ENCODE data around the gene EGFL8.

Gene EGFL8

DNA sequence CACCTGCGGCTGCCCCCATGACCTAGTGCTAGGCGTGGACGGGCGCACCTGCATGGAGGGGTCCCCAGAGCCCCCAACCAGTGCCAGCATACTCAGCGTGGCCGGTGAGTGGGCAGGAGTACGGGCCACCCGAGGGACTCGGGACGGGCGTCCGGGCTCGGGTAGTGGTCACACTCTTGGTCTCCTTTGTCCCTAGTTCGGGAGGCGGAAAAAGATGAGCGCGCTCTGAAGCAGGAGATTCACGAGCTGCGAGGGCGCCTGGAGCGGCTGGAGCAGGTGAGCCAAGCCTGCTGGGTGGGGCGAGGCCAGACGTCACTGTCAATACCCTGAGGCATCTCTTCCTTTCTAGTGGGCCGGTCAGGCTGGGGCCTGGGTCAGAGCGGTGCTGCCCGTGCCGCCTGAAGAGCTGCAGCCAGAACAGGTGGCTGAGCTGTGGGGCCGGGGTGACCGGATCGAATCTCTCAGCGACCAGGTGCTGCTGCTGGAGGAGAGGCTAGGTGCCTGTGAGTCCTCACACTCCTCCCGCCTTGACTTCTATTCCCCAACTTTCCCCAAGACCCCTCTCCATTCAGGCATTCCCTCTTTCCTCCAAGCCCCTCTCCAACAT lies 2.9 kb downstream of the EGFL8 start:
- Histone ChIP-seq H3K9ac (ENCODE audit: low read depth in 1 of 2, low read length in 2 of 2) (no peak overlapping the region), H3K36me3 (ENCODE audit: control insufficient read depth in 1 of 2, insufficient read depth in 2 of 2, low read length in 2 of 2) (peaks cover 14 to 53% of the 10 kb centered on the region in 2 donors), H3K27me3 (ENCODE audit: control insufficient read depth in 1 of 2, insufficient read depth in 2 of 2, low read length in 2 of 2) (no peaks in the 10 kb centered on the region), H3K27ac (ENCODE audit: low read depth, low read length) (no peak overlapping the region), H3K4me1 (ENCODE audit: control insufficient read depth in 1 of 2, insufficient read depth in 2 of 2, low read length in 2 of 2) (no peaks in the 10 kb centered on the region), H3K9me3 (ENCODE audit: control insufficient read depth in 1 of 2, low read length in 2 of 2) (no peaks in the 10 kb centered on the region), H3K4me3 (ENCODE audit: low read depth in 1 of 2, low read length in 2 of 2) (no peak overlapping the region)

DNA sequence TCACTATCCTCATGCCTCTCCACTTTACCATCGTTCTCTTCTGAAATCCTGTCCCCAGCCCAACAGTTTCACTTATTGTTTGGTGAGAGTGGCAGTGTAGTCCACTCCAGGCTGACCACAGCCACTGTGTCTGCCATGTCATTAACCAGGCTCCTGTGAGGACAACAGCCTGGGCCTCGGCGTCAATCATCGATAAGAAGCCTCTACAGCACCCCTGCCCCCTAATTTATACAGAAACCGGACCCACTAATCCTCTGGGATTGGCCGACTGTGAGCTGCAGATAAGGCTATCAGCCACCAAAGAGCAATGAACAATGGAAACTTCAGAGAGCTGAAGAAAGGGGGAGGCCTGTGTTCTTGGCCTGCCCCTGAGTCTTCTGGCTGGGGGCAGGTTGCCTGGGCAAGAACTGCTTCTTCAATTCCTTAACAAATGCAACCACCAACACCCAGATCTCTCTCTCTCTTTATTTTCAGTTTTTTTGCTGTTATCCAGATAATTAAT lies 3.4 kb downstream of the EGFL8 start:
- Histone ChIP-seq H3K4me1 (ENCODE audit: control insufficient read depth in 1 of 2, insufficient read depth in 2 of 2, low read length in 2 of 2) (peaks cover 1 to 3% of the 10 kb centered on the region in 2 donors), H3K36me3 (ENCODE audit: control insufficient read depth in 1 of 2, insufficient read depth in 2 of 2, low read length in 2 of 2) (peaks cover 14 to 52% of the 10 kb centered on the region in 2 donors), H3K9ac (ENCODE audit: low read depth in 1 of 2, low read length in 2 of 2) (no peak overlapping the region), H3K4me3 (ENCODE audit: low read depth in 1 of 2, low read length in 2 of 2) (no peak overlapping the region), H3K27ac (ENCODE audit: low read depth, low read length) (no peak overlapping the region), H3K27me3 (ENCODE audit: control insufficient read depth in 1 of 2, insufficient read depth in 2 of 2, low read length in 2 of 2) (no peaks in the 10 kb centered on the region), H3K9me3 (ENCODE audit: control insufficient read depth in 1 of 2, low read length in 2 of 2) (no peaks in the 10 kb centered on the region)

DNA sequence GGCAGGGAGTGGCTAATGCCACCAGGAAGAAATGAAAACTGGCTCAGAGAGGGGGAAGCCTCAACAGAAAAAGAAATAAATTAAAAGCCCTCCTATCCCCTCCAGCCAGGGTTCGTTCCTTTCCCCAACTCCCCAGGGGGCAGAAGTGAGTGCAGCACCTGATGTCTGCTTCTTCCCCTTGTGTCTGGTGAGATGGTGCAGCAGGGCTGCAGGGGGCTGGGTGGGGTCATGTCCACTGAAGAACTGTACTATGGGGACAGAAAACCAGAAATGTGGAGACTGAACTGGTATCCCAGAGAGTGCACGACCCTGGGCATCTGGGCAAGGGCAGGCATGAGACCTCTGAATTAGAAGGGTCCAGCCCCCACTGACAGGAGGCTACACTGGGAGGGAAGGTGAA lies 4.0 kb downstream of the EGFL8 start:
- H3K9me3 ChIP-seq (ENCODE audit: control insufficient read depth in 1 of 2, low read length in 2 of 2) = no peaks in the 10 kb centered on the region
- H3K27ac ChIP-seq (ENCODE audit: low read depth, low read length) = no peak overlapping the region
- H3K4me1 ChIP-seq (ENCODE audit: control insufficient read depth in 1 of 2, insufficient read depth in 2 of 2, low read length in 2 of 2) = peaks cover 6 to 8% of the 10 kb centered on the region in 2 donors
- no peaks in the 10 kb centered on the region for H3K27me3 ChIP-seq (ENCODE audit: control insufficient read depth in 1 of 2, insufficient read depth in 2 of 2, low read length in 2 of 2)
- H3K9ac ChIP-seq (ENCODE audit: low read depth in 1 of 2, low read length in 2 of 2) = no peak overlapping the region
- peaks cover 14 to 49% of the 10 kb centered on the region in 2 donors for H3K36me3 ChIP-seq (ENCODE audit: control insufficient read depth in 1 of 2, insufficient read depth in 2 of 2, low read length in 2 of 2)
- H3K4me3 ChIP-seq (ENCODE audit: low read depth in 1 of 2, low read length in 2 of 2) = no peak overlapping the region

DNA sequence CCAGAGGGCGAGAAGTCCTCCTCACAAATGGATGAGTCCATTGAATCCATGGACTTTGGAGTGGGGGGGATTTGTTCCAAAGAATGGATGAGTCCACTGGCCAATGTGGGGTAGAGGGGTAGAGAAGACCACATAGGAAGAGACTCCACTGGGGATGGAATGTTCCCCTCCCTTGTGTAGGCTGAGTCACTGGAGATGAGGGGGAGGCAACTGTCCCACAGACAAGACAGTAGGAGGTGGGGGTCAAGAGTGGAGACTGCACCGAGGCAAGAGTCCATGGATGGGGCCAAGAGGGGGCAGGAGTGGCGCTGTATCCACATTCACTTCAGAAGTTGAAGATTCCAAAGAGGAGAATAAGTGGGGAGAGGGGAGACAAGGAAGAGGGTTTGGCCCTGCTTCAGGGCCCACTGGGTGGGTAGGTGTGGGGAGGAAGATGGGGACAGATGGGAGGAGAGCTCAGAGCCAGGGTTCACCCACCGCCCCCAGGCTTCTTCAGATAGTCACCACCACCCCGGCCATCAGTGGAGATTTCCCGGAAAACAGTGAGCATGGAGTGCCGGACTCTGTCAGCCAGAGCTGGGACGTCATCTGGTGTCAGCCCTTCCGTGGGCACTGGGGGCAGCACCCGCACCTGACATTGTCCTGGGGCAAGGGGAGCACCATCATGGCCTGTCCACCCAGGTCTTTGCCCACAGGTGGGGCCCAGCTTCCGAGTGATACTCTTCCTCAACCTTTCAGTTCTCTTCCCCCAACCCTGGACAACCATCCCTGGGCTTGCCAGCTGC lies 4.6 kb downstream of the EGFL8 start:
- peaks cover 6 to 9% of the 10 kb centered on the region in 2 donors for H3K4me1 ChIP-seq (ENCODE audit: control insufficient read depth in 1 of 2, insufficient read depth in 2 of 2, low read length in 2 of 2)
- no peaks in the 10 kb centered on the region for H3K27me3 ChIP-seq (ENCODE audit: control insufficient read depth in 1 of 2, insufficient read depth in 2 of 2, low read length in 2 of 2)
- H3K9me3 ChIP-seq (ENCODE audit: control insufficient read depth in 1 of 2, low read length in 2 of 2) = no peaks in the 10 kb centered on the region
- peaks cover 14 to 49% of the 10 kb centered on the region in 2 donors for H3K36me3 ChIP-seq (ENCODE audit: control insufficient read depth in 1 of 2, insufficient read depth in 2 of 2, low read length in 2 of 2)
- H3K4me3 ChIP-seq (ENCODE audit: low read depth in 1 of 2, low read length in 2 of 2) = no peak overlapping the region
- H3K9ac ChIP-seq (ENCODE audit: low read depth in 1 of 2, low read length in 2 of 2) = no peak overlapping the region
- no peak overlapping the region for H3K27ac ChIP-seq (ENCODE audit: low read depth, low read length)

DNA sequence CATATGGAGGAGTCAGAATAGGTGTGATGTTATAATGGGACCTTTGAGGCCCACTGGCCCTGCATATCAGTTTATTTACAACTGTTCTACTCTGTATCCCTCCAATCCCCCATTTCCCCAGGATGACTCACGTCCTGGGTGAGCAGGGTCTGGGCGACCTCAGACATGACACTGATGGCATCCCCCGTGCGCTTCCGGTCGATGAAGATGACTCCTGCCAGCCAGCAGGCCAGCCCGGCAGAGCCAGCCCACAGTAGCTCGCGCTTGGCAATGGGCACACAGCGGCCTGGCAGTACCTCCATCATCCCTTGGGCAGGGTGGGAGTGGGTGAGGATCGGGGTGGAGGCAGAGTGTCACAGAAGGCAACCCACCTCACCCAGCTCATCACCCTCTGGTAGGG lies 5.9 kb downstream of the EGFL8 start:
- no peak overlapping the region for H3K27ac ChIP-seq (ENCODE audit: low read depth, low read length)
- H3K9me3 ChIP-seq (ENCODE audit: control insufficient read depth in 1 of 2, low read length in 2 of 2) = no peaks in the 10 kb centered on the region
- H3K4me3 ChIP-seq (ENCODE audit: low read depth in 1 of 2, low read length in 2 of 2) = no peak overlapping the region
- no peaks in the 10 kb centered on the region for H3K27me3 ChIP-seq (ENCODE audit: control insufficient read depth in 1 of 2, insufficient read depth in 2 of 2, low read length in 2 of 2)
- H3K36me3 ChIP-seq (ENCODE audit: control insufficient read depth in 1 of 2, insufficient read depth in 2 of 2, low read length in 2 of 2) = peaks cover 14 to 49% of the 10 kb centered on the region in 2 donors
- H3K4me1 ChIP-seq (ENCODE audit: control insufficient read depth in 1 of 2, insufficient read depth in 2 of 2, low read length in 2 of 2) = peaks cover 18 to 20% of the 10 kb centered on the region in 2 donors
- no peak overlapping the region for H3K9ac ChIP-seq (ENCODE audit: low read depth in 1 of 2, low read length in 2 of 2)

DNA sequence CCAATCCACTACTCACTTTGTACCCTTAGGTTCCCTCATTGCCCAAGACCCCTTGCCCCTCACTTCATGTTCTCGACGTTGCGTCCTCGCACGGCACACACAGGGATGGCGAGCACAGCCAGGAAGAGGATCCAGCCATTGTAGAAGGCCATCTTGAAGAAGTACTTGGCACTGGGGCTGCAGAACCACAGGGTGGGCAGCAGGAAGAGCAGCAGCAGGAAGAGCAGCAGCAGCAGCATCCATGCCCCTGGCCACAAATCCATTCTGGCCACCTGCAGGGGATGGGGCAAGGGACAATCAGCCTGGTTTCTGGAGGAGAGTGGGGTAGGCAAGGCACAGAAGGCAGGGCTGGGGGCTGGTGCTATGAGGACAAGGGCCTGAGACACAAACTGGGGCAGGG lies 6.8 kb downstream of the EGFL8 start:
- Histone ChIP-seq H3K4me1 (ENCODE audit: control insufficient read depth in 1 of 2, insufficient read depth in 2 of 2, low read length in 2 of 2) (peaks cover 22 to 23% of the 10 kb centered on the region in 2 donors), H3K9ac (ENCODE audit: low read depth in 1 of 2, low read length in 2 of 2) (no peak overlapping the region), H3K36me3 (ENCODE audit: control insufficient read depth in 1 of 2, insufficient read depth in 2 of 2, low read length in 2 of 2) (peaks cover 14 to 46% of the 10 kb centered on the region in 2 donors), H3K4me3 (ENCODE audit: low read depth in 1 of 2, low read length in 2 of 2) (no peak overlapping the region), H3K9me3 (ENCODE audit: control insufficient read depth in 1 of 2, low read length in 2 of 2) (no peaks in the 10 kb centered on the region), H3K27me3 (ENCODE audit: control insufficient read depth in 1 of 2, insufficient read depth in 2 of 2, low read length in 2 of 2) (no peaks in the 10 kb centered on the region), H3K27ac (ENCODE audit: low read depth, low read length) (no peak overlapping the region)

DNA sequence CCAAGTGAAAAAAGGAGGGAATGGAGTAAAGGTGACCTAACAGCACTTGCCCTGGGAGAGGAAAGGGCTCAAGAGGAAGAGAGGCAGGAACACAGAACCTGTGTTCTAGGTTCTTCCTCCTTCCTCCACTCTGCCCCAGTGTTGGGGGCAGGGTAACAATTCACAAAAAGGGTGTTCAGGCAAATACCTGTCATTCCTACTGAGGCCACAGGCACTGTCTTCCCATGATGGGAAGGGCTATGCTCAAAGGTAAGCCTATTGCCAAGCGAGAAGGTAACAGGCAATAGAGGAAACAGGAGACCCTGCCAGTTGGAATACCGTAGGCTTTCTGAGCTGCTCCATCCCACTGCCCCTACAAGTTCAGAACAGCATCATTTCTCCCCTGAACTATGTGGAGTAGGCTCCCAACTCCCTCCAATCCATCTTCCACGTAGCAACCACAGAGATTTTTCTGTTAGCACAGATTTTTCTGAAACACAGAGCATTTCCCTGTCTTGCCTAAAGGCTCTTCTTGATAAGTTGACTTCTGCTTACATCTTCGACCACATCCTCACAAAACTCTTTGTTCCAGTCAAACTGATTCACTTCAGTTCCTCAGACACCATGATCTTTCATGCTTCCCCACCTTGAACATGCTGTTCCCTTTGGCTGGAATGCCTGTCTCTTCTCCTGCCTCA lies 8.8 kb downstream of the EGFL8 start:
- Histone ChIP-seq H3K9ac (ENCODE audit: low read depth in 1 of 2, low read length in 2 of 2) (no peak overlapping the region), H3K9me3 (ENCODE audit: control insufficient read depth in 1 of 2, low read length in 2 of 2) (no peaks in the 10 kb centered on the region), H3K36me3 (ENCODE audit: control insufficient read depth in 1 of 2, insufficient read depth in 2 of 2, low read length in 2 of 2) (peaks cover 14 to 31% of the 10 kb centered on the region in 2 donors), H3K27me3 (ENCODE audit: control insufficient read depth in 1 of 2, insufficient read depth in 2 of 2, low read length in 2 of 2) (no peaks in the 10 kb centered on the region), H3K4me3 (ENCODE audit: low read depth in 1 of 2, low read length in 2 of 2) (no peak overlapping the region), H3K4me1 (ENCODE audit: control insufficient read depth in 1 of 2, insufficient read depth in 2 of 2, low read length in 2 of 2) (peaks cover 34 to 35% of the 10 kb centered on the region in 2 donors), H3K27ac (ENCODE audit: low read depth, low read length) (no peak overlapping the region)

DNA sequence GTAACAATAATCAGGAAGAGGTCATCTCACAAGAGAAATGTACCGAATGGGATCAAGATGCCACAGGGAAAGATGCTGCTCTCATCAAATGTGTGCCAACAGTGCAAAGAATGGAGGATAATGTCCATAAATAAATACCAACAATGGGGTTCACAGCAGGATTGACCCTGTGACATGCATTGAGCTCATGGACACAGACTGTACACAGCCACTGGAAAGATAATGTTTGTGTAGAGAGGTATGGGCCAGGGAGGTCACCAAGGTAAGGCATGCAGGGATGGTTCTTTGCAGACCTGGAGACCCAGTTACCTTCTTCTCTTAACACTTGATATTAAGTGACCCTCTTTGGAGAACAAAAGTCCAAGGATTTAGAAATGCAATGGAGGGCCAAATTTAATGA lies 10.0 kb downstream of the EGFL8 start:
- Histone ChIP-seq H3K27ac (ENCODE audit: low read depth, low read length) (no peak overlapping the region), H3K9ac (ENCODE audit: low read depth in 1 of 2, low read length in 2 of 2) (no peak overlapping the region), H3K27me3 (ENCODE audit: control insufficient read depth in 1 of 2, insufficient read depth in 2 of 2, low read length in 2 of 2) (no peaks in the 10 kb centered on the region), H3K4me1 (ENCODE audit: control insufficient read depth in 1 of 2, insufficient read depth in 2 of 2, low read length in 2 of 2) (peaks cover 39 to 44% of the 10 kb centered on the region in 2 donors), H3K9me3 (ENCODE audit: control insufficient read depth in 1 of 2, low read length in 2 of 2) (no peaks in the 10 kb centered on the region), H3K4me3 (ENCODE audit: low read depth in 1 of 2, low read length in 2 of 2) (peak overlapping the region in 1 of 2 donors; percentile 85), H3K36me3 (ENCODE audit: control insufficient read depth in 1 of 2, insufficient read depth in 2 of 2, low read length in 2 of 2) (peaks cover 14 to 21% of the 10 kb centered on the region in 2 donors)

DNA sequence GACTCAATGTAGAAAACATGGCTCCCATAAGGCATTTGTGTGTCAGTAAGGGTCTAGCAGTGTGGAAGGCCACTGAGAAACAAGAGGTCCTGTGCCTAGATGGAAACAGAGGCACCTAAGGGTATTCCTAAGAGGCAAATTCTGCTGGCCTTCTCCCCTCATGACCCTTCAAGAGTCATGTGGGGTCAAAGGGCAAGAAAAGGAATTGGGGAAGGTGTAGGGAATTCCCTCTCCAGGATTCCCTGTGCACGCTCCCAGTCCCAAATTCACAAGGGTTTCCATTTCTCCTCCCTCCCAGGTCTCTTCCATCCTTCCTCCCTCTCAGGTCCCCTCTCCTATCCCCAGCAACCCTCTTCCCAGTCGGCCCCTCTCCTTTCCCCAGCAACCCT lies 10.9 kb downstream of the EGFL8 start:
- peak overlapping the region; percentile 84 to 98 for H3K9ac ChIP-seq (ENCODE audit: low read depth in 1 of 2, low read length in 2 of 2)
- no peaks in the 10 kb centered on the region for H3K27me3 ChIP-seq (ENCODE audit: control insufficient read depth in 1 of 2, insufficient read depth in 2 of 2, low read length in 2 of 2)
- H3K27ac ChIP-seq (ENCODE audit: low read depth, low read length) = no peak overlapping the region
- H3K4me3 ChIP-seq (ENCODE audit: low read depth in 1 of 2, low read length in 2 of 2) = peak overlapping the region; percentile 85 to 91
- peaks cover 7 to 17% of the 10 kb centered on the region in 2 donors for H3K36me3 ChIP-seq (ENCODE audit: control insufficient read depth in 1 of 2, insufficient read depth in 2 of 2, low read length in 2 of 2)
- peaks cover 46 to 51% of the 10 kb centered on the region in 2 donors for H3K4me1 ChIP-seq (ENCODE audit: control insufficient read depth in 1 of 2, insufficient read depth in 2 of 2, low read length in 2 of 2)
- H3K9me3 ChIP-seq (ENCODE audit: control insufficient read depth in 1 of 2, low read length in 2 of 2) = no peaks in the 10 kb centered on the region

Measured in duodenal mucosa (tissue), 2 donors.